NCI-H1092 (cell line): Measurements from ENCODE around the gene GCNT3.

Experiments
- DNase-seq: peaks from one replicate; lab custom pipeline; 2025; lab: John Stamatoyannopoulos, UW

GCNT3 gene

DNA sequence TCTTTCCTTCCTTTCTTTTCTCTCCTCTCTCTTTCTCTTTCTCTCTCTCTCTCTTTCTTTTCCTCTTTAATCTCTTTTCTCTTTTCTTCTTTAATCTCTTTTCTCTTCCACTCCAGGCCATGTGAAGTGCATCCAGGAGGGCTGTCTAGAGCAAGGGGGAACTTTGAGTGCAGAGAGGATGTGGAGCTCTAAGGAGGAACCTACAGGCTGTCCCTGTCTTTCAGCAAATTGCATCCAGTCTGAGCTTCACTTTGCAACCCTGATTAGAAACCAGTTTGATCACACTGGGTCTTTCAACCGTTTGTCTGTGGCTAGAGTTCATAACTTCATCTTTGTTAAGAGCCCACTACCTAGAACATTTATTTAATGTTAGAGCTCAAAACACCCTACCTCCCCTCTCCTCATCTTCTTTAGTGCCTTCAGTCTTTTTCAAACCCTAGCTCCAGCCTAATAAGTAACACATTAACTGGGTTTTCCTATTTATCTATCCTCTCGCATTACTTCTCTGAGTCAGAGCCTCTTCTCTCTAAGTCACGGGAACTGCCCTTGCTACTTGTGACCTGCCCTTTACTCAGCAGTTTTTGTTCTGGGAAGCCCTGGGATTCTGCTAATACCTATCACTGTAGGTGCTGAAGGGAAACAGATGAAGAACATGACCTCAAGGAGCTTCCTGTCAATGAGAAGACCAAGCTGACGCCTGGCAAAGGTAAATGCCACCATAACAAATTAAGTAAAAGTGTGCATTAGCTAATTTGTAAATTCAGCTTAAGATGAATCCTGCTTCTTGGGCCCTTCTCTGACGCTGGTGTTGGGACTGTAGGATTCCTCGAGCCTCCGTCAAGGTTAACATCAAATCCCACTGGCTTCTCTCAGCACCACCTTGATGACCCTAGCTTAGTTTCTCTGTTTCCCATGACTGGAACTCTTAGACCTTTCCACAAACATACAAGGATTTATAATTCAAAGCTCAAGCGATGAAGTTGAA lies at the start of gene GCNT3:
TSS of gene GCNT3 (plus strand) at position 508 of the 985 bp plus-strand sequence. CDS start 6,456 bp downstream, outside the sequence.
- no peak for DNase-seq

DNA sequence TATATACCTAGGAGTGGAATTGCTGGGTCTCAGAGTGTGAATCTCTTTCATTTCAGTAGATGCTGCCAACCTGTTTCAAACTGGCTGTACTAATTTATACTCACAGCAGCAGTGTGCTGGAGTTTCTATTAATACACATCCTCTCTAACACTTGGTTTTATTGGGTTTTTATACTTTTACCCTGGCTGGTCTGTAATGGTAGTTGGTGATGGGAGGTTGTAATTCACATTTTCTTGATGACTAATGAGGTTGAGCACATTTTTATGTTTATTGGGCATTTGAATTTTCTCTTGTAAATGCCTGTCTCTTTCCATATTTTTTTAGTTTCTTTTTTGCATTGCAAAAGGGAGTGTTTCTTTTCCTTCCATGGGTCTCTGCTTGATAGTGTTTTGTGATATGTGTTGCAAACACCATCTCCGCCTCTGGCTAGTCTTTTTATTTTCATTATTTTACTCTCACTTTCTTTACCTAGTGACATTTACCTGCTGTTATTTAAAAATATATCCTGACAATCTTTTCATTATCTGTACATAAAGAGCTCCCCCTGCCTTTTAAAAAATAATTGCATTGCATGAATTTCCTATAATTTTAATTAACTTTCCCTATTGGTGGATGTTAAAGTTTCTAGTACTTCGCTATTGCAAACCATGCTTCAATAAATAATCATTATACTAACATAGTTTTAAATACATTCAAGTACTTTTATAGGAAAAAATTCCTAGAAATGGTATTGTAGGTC lies 49.0 kb upstream of the GCNT3 start:
- no peak for DNase-seq

DNA sequence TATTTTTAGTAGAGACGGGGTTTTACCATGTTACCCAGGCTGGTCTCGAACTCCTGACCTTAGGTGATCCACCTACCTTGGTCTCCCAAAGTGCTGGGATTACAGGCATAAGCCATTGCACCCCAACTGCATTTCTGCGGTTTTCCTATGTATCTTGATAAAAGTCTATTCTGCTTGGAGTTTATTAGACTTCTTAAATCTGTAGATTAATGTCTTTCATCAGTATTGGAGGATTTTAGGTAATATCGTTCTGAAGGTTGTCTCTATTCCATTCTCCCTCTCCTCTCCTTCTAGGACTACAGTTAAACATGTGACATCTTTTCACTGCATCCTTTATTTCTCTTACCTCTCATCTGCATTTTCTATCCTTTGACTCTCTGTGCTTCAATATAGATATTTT lies 46.3 kb upstream of the GCNT3 start:
- DNase-seq = no peak

DNA sequence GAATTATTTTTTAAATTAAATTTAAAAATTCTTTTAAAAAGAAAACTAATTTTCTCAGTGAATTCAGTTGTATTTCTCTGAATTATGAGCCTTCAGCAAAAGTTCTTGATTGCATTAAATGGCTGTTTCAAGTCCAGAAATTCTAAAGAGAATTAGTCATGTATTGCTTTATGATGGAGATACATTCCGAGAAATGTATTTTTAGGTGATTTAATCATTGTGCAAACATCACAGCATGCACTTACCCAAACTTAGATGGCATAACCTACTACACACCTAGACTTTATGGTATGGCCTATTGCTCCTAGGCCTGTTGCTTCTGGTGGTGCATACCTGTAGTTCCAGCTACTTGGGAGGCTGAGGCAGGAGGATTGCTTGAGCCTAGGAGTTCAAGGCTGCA lies 44.3 kb upstream of the GCNT3 start:
- DNase-seq = no peak

DNA sequence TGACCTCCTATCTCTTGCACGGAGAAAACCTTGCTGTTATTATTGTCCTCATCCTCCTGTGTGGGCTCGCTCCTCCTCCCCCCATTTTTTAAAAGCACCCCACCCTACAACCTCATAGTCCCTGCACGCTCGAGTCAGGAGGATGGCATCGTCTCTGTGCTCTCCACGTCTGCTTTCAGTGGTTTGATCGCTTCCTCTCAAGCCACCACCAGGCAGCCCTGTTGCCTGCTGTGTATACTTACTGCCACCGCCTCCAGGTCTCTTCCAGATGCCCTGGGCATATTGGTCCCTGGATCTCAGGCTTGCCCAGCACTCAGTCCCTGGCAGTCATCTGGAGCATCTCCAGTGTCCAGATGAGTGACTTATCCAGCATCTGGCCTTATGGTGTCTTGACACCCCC lies 42.1 kb upstream of the GCNT3 start:
- no peak for DNase-seq

DNA sequence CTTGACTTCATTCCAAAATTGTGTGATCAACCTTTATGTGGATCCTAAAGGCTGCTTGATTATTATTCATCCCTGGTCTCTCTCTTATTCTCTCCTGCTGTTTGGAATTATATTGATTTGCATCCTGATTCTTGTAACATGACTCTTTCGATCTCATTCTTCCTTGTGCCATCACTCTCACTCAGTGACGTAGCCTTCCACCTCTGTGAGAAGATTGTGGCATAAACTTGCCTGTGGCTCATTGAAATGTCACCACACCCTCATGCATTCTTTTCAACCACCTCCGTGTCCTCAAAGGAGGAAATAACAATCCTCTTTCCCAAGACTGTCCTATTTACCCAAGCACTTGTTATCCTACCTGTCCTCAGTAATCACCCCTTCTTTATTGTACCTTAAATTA lies 41.3 kb upstream of the GCNT3 start:
- no peak for DNase-seq

GRCh38 chr15:59571606-59572005 lies 40.0 kb upstream of the GCNT3 start:
- no peak for DNase-seq

GRCh38 chr15:59583088-59583487 lies 28.5 kb upstream of the GCNT3 start:
- no peak for DNase-seq

- DNase-seq = no peak
Observed at GRCh38 chr15:59587085-59587826, 24.3 kb upstream of the GCNT3 start.

GRCh38 chr15:59590027-59590426 lies 21.6 kb upstream of the GCNT3 start:
- no peak for DNase-seq

DNA sequence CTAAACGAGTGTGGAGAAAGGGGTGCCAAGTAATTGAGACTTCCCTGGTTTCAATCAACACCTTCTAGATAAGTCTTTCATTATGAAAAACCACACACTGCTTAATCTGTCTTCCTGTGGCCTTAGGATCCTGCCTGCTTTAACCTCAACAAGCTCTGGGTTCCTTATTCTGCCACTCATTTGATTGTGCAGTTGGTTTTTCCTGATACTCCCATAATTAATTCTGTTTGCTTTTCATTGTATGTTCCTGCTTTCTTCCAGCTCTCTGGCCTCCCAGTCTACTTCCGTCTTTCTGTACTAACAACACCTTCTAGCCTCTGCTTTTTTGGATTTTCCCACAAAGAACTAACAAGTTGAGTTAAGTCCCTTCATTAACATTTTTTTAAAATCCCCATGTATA lies 20.2 kb upstream of the GCNT3 start:
- DNase-seq = no peak

DNA sequence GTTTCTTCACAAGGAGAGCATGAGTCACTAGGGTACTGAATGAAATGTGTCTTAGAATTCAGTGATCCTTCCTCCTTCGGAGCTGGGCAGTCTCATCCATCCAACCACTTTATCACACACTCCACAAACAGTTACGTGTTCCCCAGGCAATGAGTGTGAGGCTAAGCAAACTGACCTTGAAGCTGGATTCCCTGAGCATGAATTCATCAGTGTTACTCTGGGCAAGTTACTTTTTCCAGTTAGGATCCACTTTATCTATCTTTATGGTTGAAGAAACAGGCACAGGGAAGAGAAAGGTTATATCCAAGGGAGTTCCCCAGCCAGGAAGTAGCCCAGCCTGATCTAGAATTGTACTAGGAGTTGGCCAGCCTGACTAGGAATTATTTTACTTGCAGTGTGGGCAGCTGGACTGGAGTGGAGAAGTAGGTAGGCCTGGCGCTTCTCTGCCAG lies 17.1 kb upstream of the GCNT3 start:
- DNase-seq = no peak

DNA sequence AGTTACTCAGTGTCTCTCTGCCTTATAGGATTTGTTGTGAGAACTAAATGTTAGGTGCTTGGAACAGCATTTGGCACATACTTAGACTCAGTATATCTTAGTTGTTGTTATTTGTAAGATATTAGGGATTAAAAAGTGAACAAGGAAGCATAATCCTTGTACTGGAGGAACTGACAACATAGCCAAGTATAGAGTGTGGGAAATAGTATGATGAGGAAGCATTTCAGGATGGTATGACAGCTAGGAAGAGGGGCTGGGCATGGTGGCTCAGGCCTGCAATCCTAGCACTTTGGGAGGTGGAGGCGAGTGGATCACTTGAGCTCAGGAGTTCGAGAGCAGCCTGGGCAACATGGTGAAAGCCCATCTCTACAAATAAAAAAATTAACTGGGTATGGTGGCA lies 16.6 kb upstream of the GCNT3 start:
- DNase-seq = no peak

DNA sequence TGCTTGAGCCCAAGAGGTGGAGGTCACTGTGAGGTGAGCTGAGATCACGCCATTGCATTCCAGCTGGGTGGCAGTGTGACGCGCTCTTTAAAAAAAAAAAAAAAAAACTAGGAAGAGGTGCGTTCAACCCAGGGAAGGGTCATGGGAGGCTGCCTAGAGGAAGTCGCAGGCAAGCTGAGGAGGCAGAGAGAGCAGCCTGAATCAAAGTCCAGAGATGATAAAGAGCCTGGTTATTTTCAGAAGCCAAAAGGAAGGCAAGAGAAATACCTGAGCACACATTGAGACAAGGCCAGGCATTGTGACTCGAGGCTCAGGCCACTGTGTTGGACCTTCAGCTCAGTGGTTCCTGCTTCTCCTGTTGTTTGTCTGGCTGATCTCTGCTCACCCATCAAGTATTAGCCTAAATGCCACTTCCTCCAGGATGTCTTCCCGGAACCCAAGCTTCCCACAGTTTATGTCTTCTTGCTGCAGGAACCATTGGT lies 16.1 kb upstream of the GCNT3 start:
- no peak for DNase-seq

- DNase-seq = no peak
Observed at GRCh38 chr15:59596640-59597039, 14.9 kb upstream of the GCNT3 start.

- DNase-seq = no peak
Observed at GRCh38 chr15:59598461-59598860, 13.1 kb upstream of the GCNT3 start.

DNA sequence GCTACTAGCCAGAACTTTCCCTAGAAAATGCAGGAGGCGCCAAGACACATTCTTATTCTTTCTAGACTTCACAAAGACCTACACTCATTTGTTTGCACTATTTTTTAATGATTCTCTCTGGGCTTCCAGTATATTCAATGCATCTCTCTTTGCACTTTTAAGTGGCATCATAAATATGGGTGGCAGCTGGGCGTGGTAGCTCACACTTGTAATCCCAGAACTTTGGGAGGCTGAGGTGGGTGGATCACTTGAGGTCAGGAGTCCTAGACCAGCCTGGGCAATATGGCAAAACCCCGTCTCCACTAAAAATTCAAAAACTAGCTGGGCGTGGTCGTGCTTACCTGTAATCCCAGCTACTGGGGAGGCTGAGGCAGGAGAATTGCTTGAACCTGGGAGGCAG lies 5.6 kb upstream of the GCNT3 start:
- DNase-seq = no peak

DNA sequence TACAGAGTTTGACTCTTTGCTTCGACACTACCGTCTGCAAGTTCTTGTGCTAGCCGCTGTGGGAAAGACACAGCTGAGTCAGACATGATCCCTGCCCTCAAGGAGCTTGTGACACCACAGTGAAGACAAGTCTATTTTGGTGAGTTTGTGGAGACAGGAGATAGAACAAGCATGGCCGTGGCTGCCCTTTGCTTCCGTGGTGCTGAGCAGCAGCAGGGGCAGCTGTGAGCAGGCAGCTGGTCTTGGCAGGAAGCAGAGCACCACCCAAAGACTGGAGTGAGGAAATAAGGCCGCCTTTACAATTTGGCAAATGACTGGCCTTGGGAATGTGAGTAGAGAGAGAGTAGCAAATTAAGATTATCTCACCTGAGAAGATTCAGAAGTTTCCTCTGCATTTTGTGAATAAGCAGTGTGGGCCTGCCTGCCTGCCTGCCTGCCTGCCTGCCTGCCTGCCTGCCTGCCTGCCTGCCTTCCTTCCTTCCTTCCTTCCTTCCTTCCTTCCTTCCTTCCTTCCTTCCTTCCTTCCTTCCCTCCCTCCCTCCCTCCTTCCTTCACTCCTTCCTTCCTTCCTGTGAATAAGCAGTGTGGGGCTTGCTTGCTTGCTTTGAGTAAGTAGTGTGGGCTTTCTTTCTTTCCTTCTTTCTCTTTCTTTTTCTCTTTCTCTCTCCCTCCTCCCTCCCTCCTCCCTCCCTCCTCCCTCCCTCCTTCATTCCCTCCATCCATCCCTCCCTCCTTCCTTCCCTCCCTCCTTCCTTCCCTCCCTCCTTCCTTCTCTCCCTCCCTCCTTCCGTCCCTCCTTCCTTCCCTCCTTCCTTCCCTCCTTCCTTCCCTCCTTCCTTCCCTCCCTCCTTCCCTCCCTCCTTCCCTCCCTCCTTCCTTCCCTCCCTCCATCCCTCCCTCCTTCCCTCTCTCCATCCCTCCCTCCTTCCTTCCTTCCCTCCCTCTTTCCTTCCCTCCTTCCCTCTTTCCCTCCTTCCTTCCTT lies 1.6 kb upstream of the GCNT3 start:
- DNase-seq = no peak

GRCh38 chr15:59614153-59614552 lies 2.6 kb downstream of the GCNT3 start:
- no peak for DNase-seq

DNA sequence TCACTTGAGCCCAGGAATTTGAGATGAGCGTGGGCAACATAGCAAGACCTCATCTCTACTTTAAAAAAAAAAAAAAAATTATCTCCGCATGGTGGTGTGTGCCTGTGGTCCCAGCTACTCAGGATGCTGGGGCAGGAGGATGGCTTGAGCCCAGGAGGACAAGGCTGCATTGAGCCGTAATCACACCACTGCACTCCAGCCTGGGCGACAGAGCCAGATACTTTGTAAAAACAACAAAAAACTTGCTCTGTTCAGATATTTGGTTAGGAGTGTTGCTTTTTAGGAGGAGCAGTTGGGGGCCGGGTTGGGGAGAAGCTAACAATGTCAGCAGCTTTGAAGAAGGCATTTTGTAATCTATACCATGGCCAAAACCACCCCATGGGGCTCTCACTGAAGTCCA lies 4.1 kb downstream of the GCNT3 start:
- no peak for DNase-seq

DNA sequence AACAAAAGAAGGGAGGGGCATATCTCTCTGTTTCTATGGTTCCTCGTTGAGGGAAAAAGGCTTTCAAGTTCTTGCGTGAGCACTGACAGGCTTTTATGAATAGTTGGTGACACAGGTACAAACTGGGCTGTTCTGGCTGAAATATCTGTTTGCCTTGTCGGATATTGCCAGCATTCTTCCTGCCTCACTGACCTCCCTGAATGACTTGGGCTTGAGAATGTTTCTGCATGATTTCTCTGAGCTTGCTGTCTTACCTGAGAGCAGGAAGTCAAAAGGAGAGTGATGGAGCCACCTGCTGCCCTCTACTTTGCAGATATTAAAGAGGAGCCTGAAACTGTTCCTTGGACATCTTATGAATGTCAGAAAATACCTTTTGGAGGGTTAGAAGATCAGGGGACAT lies 4.8 kb downstream of the GCNT3 start:
- DNase-seq = no peak
